Measurements from ENCODE around the gene RNASE1. TPM values are rescaled to one million over a fixed set of nuclear protein-coding genes. Genes with fewer than 3 reads are reported as not detected.

Gene RNASE1
- total RNA-seq, 1 experiment from 2014 or later, result 0.51 TPM

DNA sequence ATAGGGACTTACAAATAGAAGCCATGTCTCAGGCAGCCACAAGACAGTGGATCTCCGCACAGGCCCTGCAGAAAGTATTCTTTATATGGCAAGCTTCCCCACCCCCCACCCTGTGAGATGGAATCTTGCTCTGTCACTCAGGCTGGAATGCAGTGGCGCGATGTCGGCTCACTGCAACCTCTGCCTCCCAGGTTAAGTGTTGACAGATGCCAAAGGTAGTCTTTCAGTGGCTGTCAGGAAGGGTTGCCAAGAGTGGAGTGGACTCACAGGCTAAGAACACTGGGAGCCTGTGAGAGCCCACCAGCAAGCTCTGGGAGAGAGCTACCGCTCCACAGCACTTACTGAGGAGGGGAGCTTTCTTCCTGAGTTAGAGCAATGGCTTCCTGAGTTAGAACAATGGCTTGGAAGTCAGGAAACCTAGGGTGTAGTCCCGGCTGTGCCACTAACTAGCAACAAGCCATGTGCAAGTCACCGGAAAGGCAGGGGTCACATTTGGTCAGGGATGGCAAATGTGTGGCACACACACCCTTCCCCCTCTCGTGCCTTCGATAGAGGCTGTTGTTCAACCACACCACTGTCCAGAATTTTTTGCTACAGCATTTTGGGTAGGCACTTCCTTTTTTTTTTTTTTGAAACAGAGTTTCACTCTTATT is 2.6 kb downstream of the RNASE1 start:
- ChIA-PET POLR2A (ENCODE audit: unreplicated experiment) (no interaction called here), CTCF (no interaction called here)
- Histone ChIP-seq H3K4me2 (ENCODE audit: low read length) (no peak overlapping the region), H3K27me3 (ENCODE audit: low read length) (peaks cover 30% of the 10 kb centered on the region), H3F3A (ENCODE audit: low read length, unreplicated experiment) (no peaks in the 10 kb centered on the region), H3K79me2 (ENCODE audit: low read length) (no peaks in the 10 kb centered on the region), H3K27ac (ENCODE audit: low read length) (no peak overlapping the region), H3K36me3 (ENCODE audit: low read depth, low read length) (no peaks in the 10 kb centered on the region), H3K9me3 (ENCODE audit: low read length) (no peaks in the 10 kb centered on the region), H2AFZ (ENCODE audit: low read length) (no peak overlapping the region), H4K20me1 (ENCODE audit: low read length) (no peaks in the 10 kb centered on the region), H3K4me1 (ENCODE audit: insufficient read depth, low read length) (no peaks in the 10 kb centered on the region; the same call in 1 of the 2 replicates), H3K9me2 (replicated peaks; ENCODE audit: low read length) (no peaks in the 10 kb centered on the region), H3K4me3 (ENCODE audit: low read length) (no peak overlapping the region), H3K9ac (ENCODE audit: low read length) (no peak overlapping the region)
- intact Hi-C loops (cut with micrococcal nuclease), result no loop called here
- DNase-seq, result peak; percentile 5
- TF ChIP-seq EZH2 (IDR thresholded peaks at IDR 0.05; ENCODE audit: low read length, unreplicated experiment), result no peak
- BruUV-seq (replicated peaks), result no TSS peak
- ATAC-seq, result no peak

- no peak overlapping the region for H3K4me2 ChIP-seq (ENCODE audit: low read length)
Measured at GRCh38 chr14:20799456-20799891, 3.2 kb downstream of the RNASE1 start.

GRCh38 chr14:20798932-20799331 is 3.7 kb downstream of the RNASE1 start:
- Histone ChIP-seq H3K4me2 (ENCODE audit: low read length) (no peak overlapping the region), H3K4me1 (ENCODE audit: insufficient read depth, low read length) (no peaks in the 10 kb centered on the region; the same call in 1 of the 2 replicates), H4K20me1 (ENCODE audit: low read length) (no peaks in the 10 kb centered on the region), H2AFZ (ENCODE audit: low read length) (no peak overlapping the region), H3K9me3 (ENCODE audit: low read length) (no peaks in the 10 kb centered on the region), H3K27me3 (ENCODE audit: low read length) (peaks cover 24% of the 10 kb centered on the region), H3K9ac (ENCODE audit: low read length) (no peak overlapping the region), H3K4me3 (ENCODE audit: low read length) (no peak overlapping the region), H3K79me2 (ENCODE audit: low read length) (no peaks in the 10 kb centered on the region), H3K36me3 (ENCODE audit: low read depth, low read length) (no peaks in the 10 kb centered on the region), H3F3A (ENCODE audit: low read length, unreplicated experiment) (no peaks in the 10 kb centered on the region), H3K27ac (ENCODE audit: low read length) (no peak overlapping the region), H3K9me2 (replicated peaks; ENCODE audit: low read length) (no peaks in the 10 kb centered on the region)
- no peak for ATAC-seq
- CTCF ChIA-PET, result no interaction called here
- POLR2A ChIA-PET (ENCODE audit: unreplicated experiment), result no interaction called here
- no TSS peak for BruUV-seq (replicated peaks)
- no peak for DNase-seq
- intact Hi-C loops (cut with micrococcal nuclease), result no loop called here
- TF ChIP-seq EZH2phosphoT487 (IDR thresholded peaks at IDR 0.05; ENCODE audit: borderline replicate concordance, low read length), result no peak
- TF ChIP-seq EZH2 (IDR thresholded peaks at IDR 0.05; ENCODE audit: low read length, unreplicated experiment), result no peak
- no peak for TF ChIP-seq CTCF (conservative IDR thresholded peaks at IDR 0.05; ENCODE audit: low read depth, low read length)

More at GRCh38 chr14:20799456-20799891, 3.2 kb downstream of the RNASE1 start:
- Histone ChIP-seq H3K36me3 (ENCODE audit: low read depth, low read length) (no peaks in the 10 kb centered on the region), H3K4me1 (ENCODE audit: insufficient read depth, low read length) (no peaks in the 10 kb centered on the region; the same call in 1 of the 2 replicates), H3K9me3 (ENCODE audit: low read length) (no peaks in the 10 kb centered on the region), H4K20me1 (ENCODE audit: low read length) (no peaks in the 10 kb centered on the region), H2AFZ (ENCODE audit: low read length) (no peak overlapping the region), H3K27me3 (ENCODE audit: low read length) (peaks cover 26% of the 10 kb centered on the region), H3K27ac (ENCODE audit: low read length) (no peak overlapping the region), H3K9me2 (replicated peaks; ENCODE audit: low read length) (no peaks in the 10 kb centered on the region), H3K9ac (ENCODE audit: low read length) (no peak overlapping the region), H3K79me2 (ENCODE audit: low read length) (no peaks in the 10 kb centered on the region), H3K4me3 (ENCODE audit: low read length) (no peak overlapping the region), H3F3A (ENCODE audit: low read length, unreplicated experiment) (no peaks in the 10 kb centered on the region)
- DNase-seq (no peak), ATAC-seq (no peak)
- POLR2A ChIA-PET (ENCODE audit: unreplicated experiment), result no interaction called here
- no peak for TF ChIP-seq EZH2 (IDR thresholded peaks at IDR 0.05; ENCODE audit: low read length, unreplicated experiment)
- no peak for TF ChIP-seq EZH2phosphoT487 (IDR thresholded peaks at IDR 0.05; ENCODE audit: borderline replicate concordance, low read length)
- no peak for TF ChIP-seq CTCF (conservative IDR thresholded peaks at IDR 0.05; ENCODE audit: low read depth, low read length)
- intact Hi-C loops (cut with micrococcal nuclease), result no loop called here
- CTCF ChIA-PET, result no interaction called here
- no TSS peak for BruUV-seq (replicated peaks)
